MM.1S (cell line): ENCODE data around the gene FOXL1.

Experiments
- DNase-seq: peaks from one replicate; pipeline ENCODE4 v3.0.0-alpha.2; 2015
- H2AFZ ChIP-seq: fragments of 300-600 bp; sonication (generic); 2 replicates; pipeline ENCODE4 v1.6.0; 2016; ENCODE audit warnings: antibody characterized with exemption, low read length
- H3F3A ChIP-seq: fragments of 300-600 bp; sonication (generic); 2 replicates; pipeline ENCODE4 v1.6.1; 2016; ENCODE audit warnings: mild to moderate bottlenecking, antibody characterized with exemption, low read length, moderate library complexity, mixed read lengths; ENCODE audit not compliant: insufficient read depth
- H3K27ac ChIP-seq: fragments of 300-600 bp; sonication (generic); 2 replicates; pipeline ENCODE4 v1.5.1; 2016; ENCODE audit warnings: mild to moderate bottlenecking, low read length
- H3K27me3 ChIP-seq: fragments of 300-600 bp; sonication (generic); replicated peaks from 2 replicates; pipeline ENCODE4 v1.6.0; 2016; ENCODE audit warnings: low read length; ENCODE audit not compliant: insufficient read depth
- H3K36me3 ChIP-seq: fragments of 300-600 bp; sonication (generic); replicated peaks from 2 replicates; pipeline ENCODE4 v1.6.1; 2016; ENCODE audit warnings: mild to moderate bottlenecking, low read length, mixed read lengths; ENCODE audit not compliant: insufficient read depth
- H3K4me1 ChIP-seq: fragments of 300-600 bp; sonication (generic); 2 replicates; pipeline ENCODE4 v1.6.1; 2016; ENCODE audit warnings: low read length, mixed read lengths
- H3K4me2 ChIP-seq: fragments of 300-600 bp; sonication (generic); 2 replicates; pipeline ENCODE4 v1.6.0; 2016; ENCODE audit warnings: low read depth, low read length
- H3K4me3 ChIP-seq: fragments of 300-600 bp; sonication (generic); 2 replicates; pipeline ENCODE4 v1.5.1; 2016; ENCODE audit warnings: low read length, mixed read lengths
- H3K79me2 ChIP-seq: fragments of 300-600 bp; sonication (generic); 2 replicates; pipeline ENCODE4 v1.6.1; 2016; ENCODE audit warnings: mixed run types, low read length, mixed read lengths
- H3K9ac ChIP-seq: fragments of 300-600 bp; sonication (generic); 2 replicates; pipeline ENCODE4 v1.6.1; 2016; ENCODE audit warnings: low read length, mixed read lengths
- H3K9me2 ChIP-seq: fragments of 300-600 bp; sonication (generic); replicated peaks from 2 replicates; pipeline ENCODE4 v1.6.1; 2016; ENCODE audit warnings: mild to moderate bottlenecking, low read length, mixed read lengths; ENCODE audit not compliant: insufficient read depth
- H3K9me3 ChIP-seq: fragments of 300-600 bp; sonication (generic); replicated peaks from 2 replicates; pipeline ENCODE4 v1.6.1; 2016; ENCODE audit warnings: mild to moderate bottlenecking, low read length, mixed read lengths; ENCODE audit not compliant: insufficient read depth
- H4K20me1 ChIP-seq: fragments of 300-600 bp; sonication (generic); 2 replicates; pipeline ENCODE4 v1.6.1; 2016; ENCODE audit warnings: mild to moderate bottlenecking, low read length, moderate library complexity, mixed read lengths; ENCODE audit not compliant: insufficient read depth
- EZH2 ChIP-seq: fragments of 300-600 bp; sonication (generic); optimal IDR thresholded peaks from 2 replicates; pipeline ENCODE3; 2017; ENCODE audit warnings: low read depth, mild to moderate bottlenecking, antibody characterized with exemption, low read length, mixed read lengths
- EZH2phosphoT487 ChIP-seq: fragments of 300-600 bp; sonication (generic); IDR thresholded peaks from 2 replicates; pipeline ENCODE4 v1.6.1; 2018; ENCODE audit warnings: antibody characterized with exemption, low read length
- TF ChIP-seq, protein P1 (sequence below): fragments of 300-600 bp; sonication (generic); IDR thresholded peaks from 2 replicates; pipeline ENCODE4 v1.5.1; 2016; ENCODE audit warnings: antibody characterized with exemption, low read length, mixed read lengths

The FOXL1 gene

DNA sequence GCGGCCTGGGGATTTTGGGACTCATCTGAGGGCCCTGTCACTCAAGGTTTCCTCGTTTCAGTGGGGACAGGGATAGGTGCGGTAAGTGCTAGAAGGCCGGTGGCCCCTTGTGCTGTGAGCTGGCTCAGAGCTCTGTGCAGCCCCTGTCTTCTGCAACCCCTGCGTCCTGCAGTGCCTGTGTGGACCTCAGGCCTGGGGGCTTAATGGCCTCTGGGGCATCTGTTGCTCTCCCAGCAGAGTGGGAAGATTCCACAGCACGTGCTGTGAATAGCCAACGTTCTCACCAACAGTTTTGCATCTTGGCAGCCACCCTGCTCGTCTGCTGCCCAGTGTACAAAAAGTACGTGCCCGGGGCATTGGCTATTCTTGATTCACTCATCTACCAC, 6.8 kb upstream of the FOXL1 start:
- Histone ChIP-seq H4K20me1 (no peaks in the 10 kb centered on the region), H3F3A (no peaks in the 10 kb centered on the region), H3K27ac (no peak overlapping the region), H2AFZ (no peak overlapping the region), H3K9me2 (no peaks in the 10 kb centered on the region), H3K4me3 (no peak overlapping the region), H3K9ac (no peak overlapping the region), H3K4me2 (no peak overlapping the region), H3K27me3 (peaks cover 46% of the 10 kb centered on the region), H3K9me3 (no peaks in the 10 kb centered on the region), H3K4me1 (no peaks in the 10 kb centered on the region), H3K36me3 (no peaks in the 10 kb centered on the region), H3K79me2 (no peaks in the 10 kb centered on the region)
- DNase-seq: no peak
- TF ChIP-seq EZH2 (no peak), EZH2phosphoT487 (no peak)
- TF ChIP-seq, protein P1, sequence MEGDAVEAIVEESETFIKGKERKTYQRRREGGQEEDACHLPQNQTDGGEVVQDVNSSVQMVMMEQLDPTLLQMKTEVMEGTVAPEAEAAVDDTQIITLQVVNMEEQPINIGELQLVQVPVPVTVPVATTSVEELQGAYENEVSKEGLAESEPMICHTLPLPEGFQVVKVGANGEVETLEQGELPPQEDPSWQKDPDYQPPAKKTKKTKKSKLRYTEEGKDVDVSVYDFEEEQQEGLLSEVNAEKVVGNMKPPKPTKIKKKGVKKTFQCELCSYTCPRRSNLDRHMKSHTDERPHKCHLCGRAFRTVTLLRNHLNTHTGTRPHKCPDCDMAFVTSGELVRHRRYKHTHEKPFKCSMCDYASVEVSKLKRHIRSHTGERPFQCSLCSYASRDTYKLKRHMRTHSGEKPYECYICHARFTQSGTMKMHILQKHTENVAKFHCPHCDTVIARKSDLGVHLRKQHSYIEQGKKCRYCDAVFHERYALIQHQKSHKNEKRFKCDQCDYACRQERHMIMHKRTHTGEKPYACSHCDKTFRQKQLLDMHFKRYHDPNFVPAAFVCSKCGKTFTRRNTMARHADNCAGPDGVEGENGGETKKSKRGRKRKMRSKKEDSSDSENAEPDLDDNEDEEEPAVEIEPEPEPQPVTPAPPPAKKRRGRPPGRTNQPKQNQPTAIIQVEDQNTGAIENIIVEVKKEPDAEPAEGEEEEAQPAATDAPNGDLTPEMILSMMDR: no peak

DNA sequence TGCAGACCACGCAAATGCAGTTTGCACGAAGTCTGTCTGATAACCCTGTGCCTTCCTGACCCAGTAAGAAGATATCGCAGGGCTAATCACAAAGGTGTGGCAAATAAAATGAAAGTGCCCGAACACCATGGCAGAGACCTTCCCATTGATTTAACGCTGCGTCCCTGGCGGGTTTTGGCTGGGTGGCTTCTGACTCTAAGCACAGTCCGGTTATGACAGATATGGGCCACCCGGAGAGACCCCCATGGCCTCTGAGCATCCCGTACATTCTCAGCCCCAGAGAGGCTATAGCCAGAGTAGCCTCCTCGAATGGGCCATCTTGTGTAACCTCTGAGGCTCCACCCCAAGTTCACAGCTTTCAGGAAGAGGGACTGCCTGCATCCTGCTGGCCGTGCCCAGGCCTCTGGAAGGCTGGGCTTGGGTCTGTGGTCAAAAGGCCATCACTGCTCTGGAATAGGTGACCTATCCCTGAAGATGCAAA, 6.3 kb upstream of the FOXL1 start:
- no peak for DNase-seq
- Histone ChIP-seq H3K9me3 (no peaks in the 10 kb centered on the region), H3K9ac (no peak overlapping the region), H3K4me2 (no peak overlapping the region), H3F3A (no peaks in the 10 kb centered on the region), H3K4me1 (no peaks in the 10 kb centered on the region), H2AFZ (no peak overlapping the region), H3K4me3 (no peak overlapping the region), H3K79me2 (no peaks in the 10 kb centered on the region), H4K20me1 (no peaks in the 10 kb centered on the region), H3K27me3 (peaks cover 46% of the 10 kb centered on the region), H3K9me2 (no peaks in the 10 kb centered on the region), H3K36me3 (no peaks in the 10 kb centered on the region), H3K27ac (no peak overlapping the region)
- TF ChIP-seq EZH2phosphoT487 (no peak), EZH2 (no peak)
- TF ChIP-seq, protein P1: no peak

DNA sequence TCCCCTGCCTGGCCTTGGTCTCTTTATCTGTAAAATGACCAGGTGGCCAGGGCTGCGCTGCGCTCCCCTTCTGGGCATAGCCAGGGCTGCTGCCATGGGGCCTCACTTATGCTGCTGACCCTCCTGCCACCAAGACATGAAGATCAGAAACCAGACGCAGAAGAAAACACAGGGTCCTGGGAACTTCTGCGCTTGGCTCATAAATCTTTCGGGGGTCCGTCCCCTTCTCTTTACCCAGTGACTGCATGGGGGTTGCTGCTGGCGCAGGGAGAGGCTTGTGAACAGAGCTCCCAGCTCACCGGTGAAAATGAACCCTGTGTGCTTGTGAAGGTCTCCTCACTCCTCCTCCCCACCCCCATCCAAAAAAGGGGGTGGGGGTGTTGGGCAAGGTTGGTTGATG, 5.7 kb upstream of the FOXL1 start:
- H3K9me3 ChIP-seq: no peaks in the 10 kb centered on the region
- H3K9ac ChIP-seq: no peak overlapping the region

More for the DNA sequence above, 5.7 kb upstream of the FOXL1 start:
- Histone ChIP-seq H3K4me2 (no peak overlapping the region), H3K4me3 (no peak overlapping the region), H3K79me2 (no peaks in the 10 kb centered on the region), H3F3A (no peaks in the 10 kb centered on the region), H3K27ac (no peak overlapping the region), H3K27me3 (peaks cover 51% of the 10 kb centered on the region), H3K36me3 (no peaks in the 10 kb centered on the region), H3K4me1 (no peaks in the 10 kb centered on the region), H4K20me1 (no peaks in the 10 kb centered on the region), H2AFZ (no peak overlapping the region), H3K9me2 (no peaks in the 10 kb centered on the region)
- TF ChIP-seq, protein P1: no peak
- TF ChIP-seq EZH2 (no peak), EZH2phosphoT487 (no peak)
- no peak for DNase-seq
